Neural progenitor cell (in vitro differentiated cells): ENCODE measurements around the gene SPTB.

ENCODE experiments used
- EZH2phosphoT487 ChIP-seq: fragments of 200-600 bp; sonication (generic); IDR thresholded peaks from 2 replicates; pipeline ENCODE4 v1.6.1; 2017; ENCODE audit warnings: antibody characterized with exemption
- TF ChIP-seq, protein P1 (sequence below): fragments of 200-600 bp; sonication (generic); IDR thresholded peaks from 2 replicates; pipeline ENCODE4 v1.5.1; 2017; ENCODE audit warnings: antibody characterized with exemption, mild to moderate bottlenecking

DNA sequence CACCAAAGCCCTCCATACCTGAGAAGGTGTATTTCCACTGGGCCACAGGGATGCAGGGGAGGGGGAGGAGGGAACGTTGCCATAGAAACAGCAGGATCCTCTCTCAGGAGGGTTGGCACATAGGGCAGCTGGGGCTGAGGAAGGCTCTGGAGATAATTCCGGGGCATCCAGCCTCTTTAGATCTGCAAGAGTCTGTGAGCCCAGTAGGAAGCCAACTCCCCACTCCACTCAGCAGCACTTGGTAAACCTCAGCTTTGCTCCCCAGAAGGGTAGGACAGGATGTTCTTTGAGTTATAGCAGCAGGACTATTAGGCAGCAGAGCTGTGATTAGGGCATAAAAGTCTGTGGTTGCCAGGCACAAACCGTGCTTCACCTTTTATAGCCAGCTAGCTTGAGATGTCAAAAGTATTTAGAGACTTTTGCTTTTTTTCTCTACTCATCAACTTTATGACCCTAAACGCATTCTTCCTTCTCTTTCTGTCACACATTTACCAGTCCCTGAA is 183.3 kb downstream of the SPTB start:
- TF ChIP-seq, protein P1, sequence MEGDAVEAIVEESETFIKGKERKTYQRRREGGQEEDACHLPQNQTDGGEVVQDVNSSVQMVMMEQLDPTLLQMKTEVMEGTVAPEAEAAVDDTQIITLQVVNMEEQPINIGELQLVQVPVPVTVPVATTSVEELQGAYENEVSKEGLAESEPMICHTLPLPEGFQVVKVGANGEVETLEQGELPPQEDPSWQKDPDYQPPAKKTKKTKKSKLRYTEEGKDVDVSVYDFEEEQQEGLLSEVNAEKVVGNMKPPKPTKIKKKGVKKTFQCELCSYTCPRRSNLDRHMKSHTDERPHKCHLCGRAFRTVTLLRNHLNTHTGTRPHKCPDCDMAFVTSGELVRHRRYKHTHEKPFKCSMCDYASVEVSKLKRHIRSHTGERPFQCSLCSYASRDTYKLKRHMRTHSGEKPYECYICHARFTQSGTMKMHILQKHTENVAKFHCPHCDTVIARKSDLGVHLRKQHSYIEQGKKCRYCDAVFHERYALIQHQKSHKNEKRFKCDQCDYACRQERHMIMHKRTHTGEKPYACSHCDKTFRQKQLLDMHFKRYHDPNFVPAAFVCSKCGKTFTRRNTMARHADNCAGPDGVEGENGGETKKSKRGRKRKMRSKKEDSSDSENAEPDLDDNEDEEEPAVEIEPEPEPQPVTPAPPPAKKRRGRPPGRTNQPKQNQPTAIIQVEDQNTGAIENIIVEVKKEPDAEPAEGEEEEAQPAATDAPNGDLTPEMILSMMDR = no peak
- no peak for TF ChIP-seq EZH2phosphoT487
